Loucy (cell line): Measurements from ENCODE around the gene SLC4A8.

ENCODE experiments used
- H2AFZ ChIP-seq: fragments of 200-600 bp; sonication (generic); 2 replicates; pipeline ENCODE4 v1.6.0; 2016; ENCODE audit warnings: antibody characterized with exemption, mild to moderate bottlenecking, low read length, moderate library complexity
- H3F3A ChIP-seq: fragments of 200-600 bp; 2 replicates; pipeline ENCODE4 v1.6.0; 2016; ENCODE audit warnings: antibody characterized with exemption, low read depth, mild to moderate bottlenecking
- H3K27me3 ChIP-seq: fragments of 200-600 bp; sonication (generic); 2 replicates; pipeline ENCODE4 v1.6.1; 2014; ENCODE audit warnings: low read length, mild to moderate bottlenecking; ENCODE audit not compliant: insufficient read depth, poor library complexity, severe bottlenecking
- H3K36me3 ChIP-seq: fragments of 200-600 bp; sonication (generic); 2 replicates; pipeline ENCODE4 v1.6.1; 2016; ENCODE audit warnings: low read length; ENCODE audit not compliant: insufficient read depth
- H3K4me1 ChIP-seq: fragments of 200-600 bp; sonication (generic); 2 replicates; pipeline ENCODE4 v1.5.1; 2014; ENCODE audit warnings: low read length, mild to moderate bottlenecking; ENCODE audit not compliant: insufficient read depth, poor library complexity, severe bottlenecking
- H3K4me2 ChIP-seq: fragments of 200-600 bp; sonication (generic); 2 replicates; pipeline ENCODE4 v1.6.0; 2014; ENCODE audit warnings: antibody characterized with exemption, low read length, low read depth, mild to moderate bottlenecking; ENCODE audit not compliant: poor library complexity, severe bottlenecking
- H3K4me3 ChIP-seq: fragments of 200-600 bp; sonication (generic); 2 replicates; pipeline ENCODE4 v1.5.1; 2014; ENCODE audit warnings: low read length, mild to moderate bottlenecking, mixed read lengths; ENCODE audit not compliant: poor library complexity, severe bottlenecking
- H3K79me2 ChIP-seq: fragments of 200-600 bp; sonication (generic); 2 replicates; pipeline ENCODE4 v1.6.1; 2014; ENCODE audit warnings: low read length; ENCODE audit not compliant: insufficient read depth
- H3K9ac ChIP-seq: fragments of 200-600 bp; sonication (generic); 2 replicates; pipeline ENCODE4 v1.6.0; 2014; ENCODE audit warnings: mild to moderate bottlenecking, low read depth, low read length, moderate library complexity; ENCODE audit not compliant: poor library complexity, severe bottlenecking
- H3K9me2 ChIP-seq: fragments of 200-600 bp; sonication (generic); replicated peaks from 2 replicates; pipeline ENCODE4 v1.6.1; 2016; ENCODE audit warnings: low read depth, low read length, mixed read lengths
- H3K9me3 ChIP-seq: fragments of 200-600 bp; sonication (generic); 2 replicates; pipeline ENCODE4 v1.6.1; 2014; ENCODE audit warnings: mild to moderate bottlenecking, antibody characterized with exemption, low read length, low read depth; ENCODE audit not compliant: insufficient read depth
- H4K20me1 ChIP-seq: fragments of 200-600 bp; sonication (generic); 2 replicates; pipeline ENCODE4 v1.6.0; 2014; ENCODE audit warnings: antibody characterized with exemption, low read length, mild to moderate bottlenecking; ENCODE audit not compliant: insufficient read depth, poor library complexity, severe bottlenecking
- EZH2phosphoT487 ChIP-seq: fragments of 200-600 bp; IDR thresholded peaks from 2 replicates; pipeline ENCODE4 v1.6.1; 2018; ENCODE audit warnings: antibody characterized with exemption, mild to moderate bottlenecking, moderate library complexity, borderline replicate concordance
- TF ChIP-seq, protein P1 (sequence below): fragments of 200-600 bp; sonication (generic); conservative IDR thresholded peaks from 2 replicates; pipeline ENCODE4 v1.5.1; 2014; ENCODE audit warnings: mild to moderate bottlenecking, antibody characterized with exemption, low read length

The SLC4A8 gene

DNA sequence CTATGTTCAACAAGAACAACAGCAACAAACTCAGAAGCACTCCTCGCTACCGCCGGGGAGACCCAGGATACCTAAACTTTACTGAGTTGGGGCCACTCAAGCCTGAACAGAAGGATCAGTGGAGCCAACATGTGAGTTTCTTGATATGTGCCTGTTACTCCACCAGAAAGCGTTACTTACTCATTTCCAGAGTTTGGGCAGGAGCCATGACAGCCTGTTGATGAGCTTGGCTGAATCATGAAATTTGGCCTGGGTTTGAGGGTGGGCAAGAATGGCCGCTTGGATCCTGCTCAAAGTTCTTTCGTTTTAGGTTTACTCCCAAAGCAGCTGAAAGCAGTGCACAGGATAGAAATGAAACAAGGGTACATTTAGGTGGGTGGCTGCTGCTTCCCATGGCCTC, 21.5 kb upstream of the SLC4A8 start:
- Histone ChIP-seq H3K9me3 (no peaks in the 10 kb centered on the region), H3K4me2 (no peak overlapping the region), H3K9ac (no peak overlapping the region), H4K20me1 (no peaks in the 10 kb centered on the region), H3K4me1 (peaks cover 29% of the 10 kb centered on the region), H3K27me3 (no peaks in the 10 kb centered on the region), H3K4me3 (no peak overlapping the region), H2AFZ (no peak overlapping the region), H3K36me3 (no peaks in the 10 kb centered on the region), H3K9me2 (no peaks in the 10 kb centered on the region), H3F3A (no peaks in the 10 kb centered on the region), H3K79me2 (no peaks in the 10 kb centered on the region)
- no peak for TF ChIP-seq EZH2phosphoT487
- TF ChIP-seq, protein P1, sequence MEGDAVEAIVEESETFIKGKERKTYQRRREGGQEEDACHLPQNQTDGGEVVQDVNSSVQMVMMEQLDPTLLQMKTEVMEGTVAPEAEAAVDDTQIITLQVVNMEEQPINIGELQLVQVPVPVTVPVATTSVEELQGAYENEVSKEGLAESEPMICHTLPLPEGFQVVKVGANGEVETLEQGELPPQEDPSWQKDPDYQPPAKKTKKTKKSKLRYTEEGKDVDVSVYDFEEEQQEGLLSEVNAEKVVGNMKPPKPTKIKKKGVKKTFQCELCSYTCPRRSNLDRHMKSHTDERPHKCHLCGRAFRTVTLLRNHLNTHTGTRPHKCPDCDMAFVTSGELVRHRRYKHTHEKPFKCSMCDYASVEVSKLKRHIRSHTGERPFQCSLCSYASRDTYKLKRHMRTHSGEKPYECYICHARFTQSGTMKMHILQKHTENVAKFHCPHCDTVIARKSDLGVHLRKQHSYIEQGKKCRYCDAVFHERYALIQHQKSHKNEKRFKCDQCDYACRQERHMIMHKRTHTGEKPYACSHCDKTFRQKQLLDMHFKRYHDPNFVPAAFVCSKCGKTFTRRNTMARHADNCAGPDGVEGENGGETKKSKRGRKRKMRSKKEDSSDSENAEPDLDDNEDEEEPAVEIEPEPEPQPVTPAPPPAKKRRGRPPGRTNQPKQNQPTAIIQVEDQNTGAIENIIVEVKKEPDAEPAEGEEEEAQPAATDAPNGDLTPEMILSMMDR = no peak

GRCh38 chr12:51403681-51404136, 20.9 kb upstream of the SLC4A8 start:
- H3K9ac ChIP-seq = no peak overlapping the region
- H3K79me2 ChIP-seq = no peaks in the 10 kb centered on the region
- no peaks in the 10 kb centered on the region for H3K9me3 ChIP-seq
- no peaks in the 10 kb centered on the region for H3K36me3 ChIP-seq
- no peak overlapping the region for H2AFZ ChIP-seq
- TF ChIP-seq, protein P1 = no peak
- no peak for TF ChIP-seq EZH2phosphoT487
- no peaks in the 10 kb centered on the region for H3K9me2 ChIP-seq
- no peaks in the 10 kb centered on the region for H4K20me1 ChIP-seq
- no peaks in the 10 kb centered on the region for H3K27me3 ChIP-seq
- H3K4me2 ChIP-seq = no peak overlapping the region
- H3K4me1 ChIP-seq = peaks cover 33% of the 10 kb centered on the region
- H3K4me3 ChIP-seq = no peak overlapping the region
- no peaks in the 10 kb centered on the region for H3F3A ChIP-seq

DNA sequence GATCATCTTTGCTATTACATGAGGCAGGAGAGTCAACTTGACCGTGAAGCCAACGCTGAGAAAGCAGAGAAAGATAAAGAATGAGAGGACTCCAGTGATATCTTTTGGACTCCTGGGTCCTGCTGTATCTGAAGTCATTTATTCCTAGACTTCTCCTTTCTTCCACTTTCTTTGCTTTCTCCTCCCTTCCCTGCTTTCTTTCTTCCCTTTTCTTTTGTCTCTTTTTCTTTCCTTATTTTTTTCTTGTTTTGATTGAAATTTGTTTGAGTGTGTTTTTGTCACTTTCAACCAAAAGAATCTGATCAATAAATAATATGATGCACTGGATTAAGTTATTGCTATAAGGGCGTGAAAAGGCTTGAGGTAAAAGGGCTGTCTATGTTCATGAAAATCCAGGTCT, 20.0 kb upstream of the SLC4A8 start:
- H3K79me2 ChIP-seq = no peaks in the 10 kb centered on the region
- H3K27me3 ChIP-seq = no peaks in the 10 kb centered on the region
- no peaks in the 10 kb centered on the region for H3F3A ChIP-seq
- H2AFZ ChIP-seq = no peak overlapping the region
- H3K9me3 ChIP-seq = no peaks in the 10 kb centered on the region
- H3K9me2 ChIP-seq = no peaks in the 10 kb centered on the region
- H3K9ac ChIP-seq = no peak overlapping the region
- H4K20me1 ChIP-seq = no peaks in the 10 kb centered on the region
- H3K36me3 ChIP-seq = no peaks in the 10 kb centered on the region
- peaks cover 33% of the 10 kb centered on the region for H3K4me1 ChIP-seq
- H3K4me3 ChIP-seq = no peak overlapping the region
- TF ChIP-seq EZH2phosphoT487 = no peak
- no peak overlapping the region for H3K4me2 ChIP-seq

- H3K27me3 ChIP-seq = no peaks in the 10 kb centered on the region
- no peak overlapping the region for H2AFZ ChIP-seq
- no peaks in the 10 kb centered on the region for H3K79me2 ChIP-seq
- H3K36me3 ChIP-seq = no peaks in the 10 kb centered on the region
- no peak overlapping the region for H3K4me2 ChIP-seq
- TF ChIP-seq, protein P1 = no peak
- TF ChIP-seq EZH2phosphoT487 = no peak
- no peak overlapping the region for H3K9ac ChIP-seq
- no peaks in the 10 kb centered on the region for H3K9me2 ChIP-seq
- no peaks in the 10 kb centered on the region for H4K20me1 ChIP-seq
- H3K9me3 ChIP-seq = no peaks in the 10 kb centered on the region
- H3K4me1 ChIP-seq = peaks cover 29% of the 10 kb centered on the region
- no peak overlapping the region for H3K4me3 ChIP-seq
- H3F3A ChIP-seq = no peaks in the 10 kb centered on the region
These were observed 18.8 kb upstream of the SLC4A8 start for GRCh38 chr12:51405801-51406207.
